Neural progenitor cell (in vitro differentiated cells): ENCODE results near the gene PLCB1.

Experiments used
- CTCF ChIP-seq: fragments of 200-600 bp; sonication (generic); IDR thresholded peaks from 2 replicates; pipeline ENCODE4 v1.5.1; 2017; ENCODE audit warnings: antibody characterized with exemption, mild to moderate bottlenecking
- EZH2 ChIP-seq: fragments of 200-600 bp; sonication (generic); IDR thresholded peaks from 2 replicates; pipeline ENCODE4 v1.6.1; 2017; ENCODE audit warnings: antibody characterized with exemption, mild to moderate bottlenecking, moderate library complexity

GRCh38 chr20:8515810-8516435 is 383.9 kb downstream of the PLCB1 start:
- TF ChIP-seq CTCF, result no peak
- no peak for TF ChIP-seq EZH2
